Prostate gland (tissue), 2 donors: ENCODE results near the gene EPAS1.

Experiments used
- POLR2A ChIP-seq: fragments of 450-650 bp; IDR thresholded peaks from one replicate; pipeline ENCODE4 v1.6.1; 2016; ENCODE audit warnings: antibody characterized with exemption, mild to moderate bottlenecking
- POLR2AphosphoS5 ChIP-seq: sonication (generic); formaldehyde crosslinking; IDR thresholded peaks from one replicate; pipeline ENCODE4 v1.6.1; 2017; ENCODE audit warnings: antibody characterized with exemption
- TF ChIP-seq, protein P1 (sequence below), 4 experiments: fragments of 200-600 bp in 2 of 4; fragments of 450-650 bp in 2 of 4; sonication (generic) in 2 of 4; IDR thresholded peaks; 1 replicate in 3 of 4; 2 replicates in 1 of 4; pipeline ENCODE4 v1.5.1; 2016 to 2019; ENCODE audit warnings: antibody characterized with exemption in 4 of 4, mild to moderate bottlenecking in 2 of 4, moderate library complexity in 2 of 4

DNA sequence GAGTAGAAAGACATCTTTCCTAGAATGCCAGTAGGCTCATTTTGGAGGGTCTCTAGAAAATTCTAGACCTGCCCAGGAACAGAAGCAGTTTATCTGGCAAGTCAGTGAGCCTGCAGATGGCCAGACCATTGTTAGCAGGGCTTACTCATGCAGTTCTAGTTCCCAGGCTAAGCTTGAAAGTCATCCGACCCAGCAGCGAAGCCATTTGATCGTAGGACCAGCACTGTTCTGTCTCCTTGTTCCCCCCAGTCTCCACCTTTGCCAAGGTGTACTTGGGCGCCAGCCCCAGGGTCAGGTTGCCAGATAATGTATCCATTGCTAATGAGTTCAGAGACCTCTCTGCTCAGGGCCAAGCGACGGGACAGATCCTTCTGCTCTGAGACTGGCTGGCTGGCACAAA is 70.1 kb downstream of the EPAS1 start:
- no peak for TF ChIP-seq POLR2A
- TF ChIP-seq, protein P1, sequence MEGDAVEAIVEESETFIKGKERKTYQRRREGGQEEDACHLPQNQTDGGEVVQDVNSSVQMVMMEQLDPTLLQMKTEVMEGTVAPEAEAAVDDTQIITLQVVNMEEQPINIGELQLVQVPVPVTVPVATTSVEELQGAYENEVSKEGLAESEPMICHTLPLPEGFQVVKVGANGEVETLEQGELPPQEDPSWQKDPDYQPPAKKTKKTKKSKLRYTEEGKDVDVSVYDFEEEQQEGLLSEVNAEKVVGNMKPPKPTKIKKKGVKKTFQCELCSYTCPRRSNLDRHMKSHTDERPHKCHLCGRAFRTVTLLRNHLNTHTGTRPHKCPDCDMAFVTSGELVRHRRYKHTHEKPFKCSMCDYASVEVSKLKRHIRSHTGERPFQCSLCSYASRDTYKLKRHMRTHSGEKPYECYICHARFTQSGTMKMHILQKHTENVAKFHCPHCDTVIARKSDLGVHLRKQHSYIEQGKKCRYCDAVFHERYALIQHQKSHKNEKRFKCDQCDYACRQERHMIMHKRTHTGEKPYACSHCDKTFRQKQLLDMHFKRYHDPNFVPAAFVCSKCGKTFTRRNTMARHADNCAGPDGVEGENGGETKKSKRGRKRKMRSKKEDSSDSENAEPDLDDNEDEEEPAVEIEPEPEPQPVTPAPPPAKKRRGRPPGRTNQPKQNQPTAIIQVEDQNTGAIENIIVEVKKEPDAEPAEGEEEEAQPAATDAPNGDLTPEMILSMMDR (IDR thresholded peaks at IDR 0.05): no peak
- TF ChIP-seq POLR2AphosphoS5: no peak
